GM12801 (cell line): ENCODE data around the gene AP3S1.

Experiments
- TF ChIP-seq, protein P1 (sequence below): IDR thresholded peaks from one replicate; pipeline ENCODE4 v1.5.1; 2011; ENCODE audit warnings: control low read depth; ENCODE audit not compliant: insufficient read length; ENCODE audit errors: extremely low read depth

The AP3S1 gene

DNA sequence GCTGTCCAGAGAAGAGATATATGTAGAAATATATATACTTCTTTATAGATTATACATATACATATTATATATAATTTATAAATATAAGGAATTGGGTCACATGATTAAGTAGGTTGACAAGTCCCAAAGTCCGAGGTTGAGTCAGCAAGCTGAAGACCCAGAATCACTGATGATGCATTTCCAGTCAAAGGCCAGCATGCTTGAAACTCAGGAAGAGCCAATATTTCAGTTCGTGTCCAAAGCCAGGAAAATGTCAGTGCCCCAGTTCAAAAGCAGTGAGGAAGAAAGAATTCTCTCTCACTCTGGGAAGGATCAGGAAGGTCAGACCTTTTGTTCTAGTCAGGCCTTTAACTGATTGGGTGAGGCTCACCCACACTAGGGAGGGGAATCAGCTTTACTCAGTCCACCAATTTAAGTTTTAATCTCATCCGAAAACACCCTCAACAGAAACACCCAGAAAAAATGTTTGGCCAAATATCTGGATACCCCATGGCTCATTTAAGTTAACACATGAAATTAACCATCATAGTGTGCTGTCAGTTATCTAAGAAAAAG is 78.5 kb downstream of the AP3S1 start:
- TF ChIP-seq, protein P1, sequence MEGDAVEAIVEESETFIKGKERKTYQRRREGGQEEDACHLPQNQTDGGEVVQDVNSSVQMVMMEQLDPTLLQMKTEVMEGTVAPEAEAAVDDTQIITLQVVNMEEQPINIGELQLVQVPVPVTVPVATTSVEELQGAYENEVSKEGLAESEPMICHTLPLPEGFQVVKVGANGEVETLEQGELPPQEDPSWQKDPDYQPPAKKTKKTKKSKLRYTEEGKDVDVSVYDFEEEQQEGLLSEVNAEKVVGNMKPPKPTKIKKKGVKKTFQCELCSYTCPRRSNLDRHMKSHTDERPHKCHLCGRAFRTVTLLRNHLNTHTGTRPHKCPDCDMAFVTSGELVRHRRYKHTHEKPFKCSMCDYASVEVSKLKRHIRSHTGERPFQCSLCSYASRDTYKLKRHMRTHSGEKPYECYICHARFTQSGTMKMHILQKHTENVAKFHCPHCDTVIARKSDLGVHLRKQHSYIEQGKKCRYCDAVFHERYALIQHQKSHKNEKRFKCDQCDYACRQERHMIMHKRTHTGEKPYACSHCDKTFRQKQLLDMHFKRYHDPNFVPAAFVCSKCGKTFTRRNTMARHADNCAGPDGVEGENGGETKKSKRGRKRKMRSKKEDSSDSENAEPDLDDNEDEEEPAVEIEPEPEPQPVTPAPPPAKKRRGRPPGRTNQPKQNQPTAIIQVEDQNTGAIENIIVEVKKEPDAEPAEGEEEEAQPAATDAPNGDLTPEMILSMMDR, result no peak

DNA sequence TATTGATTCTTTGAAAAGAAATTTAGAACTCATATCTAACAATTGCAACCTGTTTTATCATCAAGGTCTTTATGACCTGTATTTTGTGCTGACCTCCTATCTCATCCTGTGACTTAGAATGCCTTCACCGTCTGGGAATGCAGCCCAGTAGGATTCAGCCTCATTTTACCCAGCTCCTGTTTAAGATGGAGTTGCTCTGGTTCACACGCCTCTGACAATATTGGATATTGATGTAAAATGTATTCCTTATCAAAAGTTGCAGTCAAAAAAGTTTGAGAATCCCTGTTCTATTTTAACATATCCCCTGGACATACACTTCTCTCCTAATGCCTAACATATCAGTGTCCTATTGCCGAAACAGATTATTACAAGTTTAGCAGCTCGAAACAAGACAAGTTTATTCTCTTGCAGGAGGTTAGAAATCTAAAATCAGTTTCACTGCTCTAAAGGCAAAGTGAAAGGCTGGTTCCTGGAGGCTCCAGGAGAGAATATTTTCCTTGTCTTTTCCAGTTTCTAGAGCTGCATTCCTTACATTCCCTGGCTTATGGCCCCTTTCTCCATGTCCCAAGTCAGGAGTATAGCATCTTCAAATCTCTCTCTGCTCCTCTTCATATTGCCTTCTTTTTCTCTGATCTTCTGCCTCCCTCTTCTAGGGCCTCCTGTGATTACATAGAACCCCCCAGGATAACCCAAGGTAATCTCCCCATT is 89.0 kb downstream of the AP3S1 start:
- TF ChIP-seq, protein P1, result no peak

DNA sequence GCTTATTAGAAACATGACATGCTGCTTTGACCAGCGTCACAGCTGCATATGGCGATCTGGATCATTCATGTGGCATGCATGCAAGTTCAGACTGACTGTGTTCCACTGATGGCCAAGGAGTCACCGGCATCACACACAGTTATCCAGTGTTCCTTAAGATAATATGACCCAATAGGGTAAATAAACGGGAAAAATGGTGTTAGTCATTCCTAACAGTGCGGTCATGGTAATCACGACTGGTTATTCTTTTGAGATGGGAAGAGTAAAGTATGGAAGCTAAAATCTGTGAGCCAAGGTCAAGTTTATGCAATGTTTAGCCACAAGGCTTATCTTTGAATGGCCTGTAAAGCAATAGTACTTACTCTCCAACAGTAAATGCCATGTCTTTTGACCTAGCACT is 91.3 kb downstream of the AP3S1 start:
- TF ChIP-seq, protein P1, result no peak

DNA sequence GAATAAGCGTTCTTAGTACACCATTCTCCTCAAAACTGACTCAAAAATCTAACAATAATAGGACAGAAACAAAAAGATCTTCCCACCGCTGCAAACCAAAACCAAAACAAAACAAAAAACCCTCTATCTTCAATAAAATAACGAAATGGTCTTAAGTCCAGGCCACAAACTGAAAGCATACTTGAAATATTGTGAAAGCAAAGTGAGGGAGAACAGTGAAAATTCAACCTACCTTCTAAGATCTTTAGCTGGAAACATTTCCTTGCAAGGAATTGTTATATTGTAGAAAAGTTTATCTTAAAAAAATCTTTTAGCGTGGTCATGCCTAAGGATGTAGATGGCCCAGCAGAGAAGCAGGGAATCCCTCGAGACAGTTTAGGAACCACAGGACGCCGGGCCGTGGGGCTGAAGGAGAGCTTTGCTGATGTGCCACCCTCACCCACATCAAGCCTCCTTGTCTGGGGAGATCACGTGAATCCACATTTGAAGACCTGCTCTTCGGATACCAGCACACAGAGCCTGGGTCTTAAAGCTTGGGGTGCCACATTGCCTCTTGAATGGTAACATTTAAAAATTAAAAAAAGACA is 92.7 kb downstream of the AP3S1 start:
- TF ChIP-seq, protein P1, result no peak

DNA sequence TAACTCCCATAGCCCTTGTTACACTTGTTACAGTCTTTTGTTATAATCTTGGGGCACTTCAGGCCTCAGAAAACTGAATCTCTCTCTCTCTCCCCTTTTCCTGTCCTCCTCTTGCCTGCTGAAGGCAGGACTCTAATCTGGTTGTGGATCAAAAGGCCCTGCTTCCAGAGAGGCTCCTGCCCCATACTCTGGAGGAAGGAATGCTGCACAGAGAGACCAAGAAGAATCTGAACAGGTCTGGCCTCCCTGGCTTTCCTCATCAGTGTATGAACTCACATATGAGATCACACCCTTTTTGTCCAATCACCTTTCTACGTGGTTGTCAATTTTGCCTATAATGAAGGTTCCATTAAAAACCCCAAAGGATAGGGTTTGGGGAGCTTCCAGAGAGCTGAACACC is 94.3 kb downstream of the AP3S1 start:
- TF ChIP-seq, protein P1, result no peak

DNA sequence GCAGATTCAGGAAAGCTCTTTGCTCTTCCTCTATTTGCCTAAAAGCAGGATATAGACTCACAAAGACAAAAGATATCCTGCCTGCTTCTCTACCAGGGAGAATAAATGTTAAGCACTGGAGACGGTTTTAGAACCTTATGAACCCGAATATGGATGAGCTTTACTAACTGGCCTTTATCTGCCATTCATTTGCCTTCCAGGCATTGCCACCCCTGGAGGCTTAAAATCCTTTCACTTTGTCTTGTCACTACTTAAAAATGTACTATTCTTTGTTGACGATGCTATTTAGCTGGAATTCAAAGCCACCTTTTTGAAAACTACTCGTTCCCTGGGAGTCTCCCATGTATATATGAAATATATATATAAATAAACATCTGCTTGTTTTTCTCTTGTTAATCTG is 97.3 kb downstream of the AP3S1 start:
- TF ChIP-seq, protein P1, result no peak

DNA sequence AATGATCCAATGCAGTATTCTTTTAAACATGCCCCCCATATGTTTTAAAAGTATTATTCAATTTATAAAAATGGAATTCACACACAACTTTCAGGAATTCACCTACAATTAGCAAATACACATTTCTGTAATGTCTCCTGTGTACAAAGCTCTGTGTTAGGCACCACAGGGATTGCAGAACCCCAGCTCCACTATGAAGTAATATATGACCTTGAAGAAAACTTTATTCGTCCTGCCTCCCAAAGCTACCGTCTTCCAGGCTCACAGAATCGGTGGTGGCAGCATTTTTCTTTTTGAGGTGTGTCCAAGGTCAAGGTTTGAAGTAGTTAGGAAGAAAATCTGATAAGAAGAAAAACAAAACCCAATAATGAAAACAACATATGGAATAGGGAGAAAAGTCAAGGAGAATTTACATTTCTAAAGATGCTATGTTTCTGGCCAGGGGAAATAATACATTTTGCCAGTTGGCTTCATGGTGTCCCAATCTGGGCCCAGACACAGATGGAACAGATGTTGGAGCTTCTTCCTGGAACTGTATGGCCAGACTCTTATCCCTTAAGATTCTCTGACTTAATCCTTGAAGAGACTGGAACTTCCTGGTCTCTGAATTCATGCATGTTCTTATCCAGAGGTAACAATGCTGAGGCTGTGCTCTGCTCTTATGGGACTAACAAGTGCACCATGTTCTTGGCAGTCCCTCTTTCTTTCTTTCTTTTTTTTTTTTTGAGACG is 98.5 kb downstream of the AP3S1 start:
- TF ChIP-seq, protein P1, result no peak
